HT-29 (cell line): ENCODE measurements around the gene STOML2. TPM values are rescaled to one million over a fixed set of nuclear protein-coding genes. Genes with fewer than 3 reads are reported as not detected.

Experiments used
- DNase-seq: peaks from one replicate; pipeline ENCODE4 v3.0.0-alpha.2; 2015; ENCODE audit warnings: low spot score
- total RNA-seq: library from RNA; depleted of rRNA; stranded (reverse); fragments of >200 nt; shearing (Covaris generic); gene quantifications from 2 replicates; pipeline ENCODE4 v1.2.3, GENCODE V29; 2014; rRNA removed

STOML2 gene
- total RNA-seq, 1 experiment from 2014 or later, result 252 TPM

DNA sequence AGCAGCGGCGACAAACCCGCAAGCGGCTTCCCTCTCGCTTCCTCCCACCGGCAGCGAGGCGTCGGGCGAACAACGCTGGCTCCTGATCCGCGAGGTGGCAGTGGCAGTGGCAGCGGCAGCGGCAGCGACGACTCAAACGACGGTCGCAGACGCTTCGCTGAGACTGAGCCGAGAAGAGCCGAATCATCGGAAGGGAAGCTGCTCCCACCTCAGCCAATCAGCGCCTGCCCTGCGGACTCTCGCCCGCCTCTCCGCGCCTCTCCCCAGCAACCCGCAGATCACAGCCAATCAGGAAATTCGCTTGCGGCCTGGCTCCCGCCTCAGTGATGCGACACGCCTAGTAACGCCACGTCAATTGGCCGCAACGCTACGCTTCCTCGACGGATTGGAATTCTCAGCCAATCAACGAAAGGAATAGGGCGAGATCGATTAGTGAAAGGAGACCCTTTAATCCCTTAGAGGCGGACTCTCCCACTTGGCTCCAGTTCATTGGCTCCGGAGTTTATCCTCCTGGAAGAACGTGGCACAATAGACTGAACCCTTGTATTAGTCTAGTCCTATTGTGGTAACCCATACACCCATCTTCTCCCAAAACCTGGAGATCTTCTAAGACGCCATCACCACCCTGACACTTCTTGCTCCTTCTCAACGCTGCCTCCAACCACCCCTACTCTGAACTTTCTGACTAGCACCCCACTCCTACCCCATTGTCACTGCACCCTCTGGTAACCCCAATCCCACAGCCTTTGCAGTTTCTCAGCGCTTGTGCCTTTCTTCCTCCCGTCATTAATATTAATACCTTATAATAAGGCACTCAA, 30.3 kb downstream of the STOML2 start, which contains the start of gene VCP:
VCP (minus strand) TSS at position 165 of the 818 bp plus-strand sequence. CDS start 272 bp downstream, outside the sequence.
- peak; percentile 98 for DNase-seq

DNA sequence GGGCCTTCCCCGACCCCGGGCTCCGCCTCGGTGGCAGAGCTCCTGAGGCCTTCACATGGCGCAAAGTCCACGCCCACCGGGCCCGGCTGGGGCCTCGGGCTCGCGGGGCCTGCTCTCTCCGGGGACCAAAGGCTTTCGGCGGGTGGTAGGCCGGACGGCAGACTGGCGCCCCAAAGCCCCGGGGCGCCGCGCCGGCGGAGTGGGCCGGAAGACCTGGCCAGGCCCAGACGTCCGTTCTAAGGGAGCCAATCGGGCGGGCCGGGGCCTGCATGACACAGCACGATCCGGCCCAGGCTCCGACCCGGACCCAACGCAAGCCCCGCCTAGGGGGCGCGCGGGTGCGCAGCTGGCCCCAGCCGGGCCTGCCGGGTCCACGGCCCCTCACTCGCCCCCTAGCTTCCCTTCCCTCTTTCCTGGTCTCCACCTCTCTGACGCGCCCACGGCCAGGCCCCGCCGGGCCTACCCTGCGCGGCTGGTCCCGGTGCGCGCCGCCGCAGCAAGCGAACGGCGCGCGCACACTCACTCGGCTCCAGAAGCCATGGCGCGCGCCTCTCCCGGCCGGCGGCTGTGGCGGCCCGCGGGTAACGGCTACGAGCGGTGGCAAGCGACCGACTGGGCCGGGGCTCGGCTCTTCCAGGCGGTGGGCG, 31.0 kb downstream of the STOML2 start:
- peak; percentile 75 for DNase-seq

DNA sequence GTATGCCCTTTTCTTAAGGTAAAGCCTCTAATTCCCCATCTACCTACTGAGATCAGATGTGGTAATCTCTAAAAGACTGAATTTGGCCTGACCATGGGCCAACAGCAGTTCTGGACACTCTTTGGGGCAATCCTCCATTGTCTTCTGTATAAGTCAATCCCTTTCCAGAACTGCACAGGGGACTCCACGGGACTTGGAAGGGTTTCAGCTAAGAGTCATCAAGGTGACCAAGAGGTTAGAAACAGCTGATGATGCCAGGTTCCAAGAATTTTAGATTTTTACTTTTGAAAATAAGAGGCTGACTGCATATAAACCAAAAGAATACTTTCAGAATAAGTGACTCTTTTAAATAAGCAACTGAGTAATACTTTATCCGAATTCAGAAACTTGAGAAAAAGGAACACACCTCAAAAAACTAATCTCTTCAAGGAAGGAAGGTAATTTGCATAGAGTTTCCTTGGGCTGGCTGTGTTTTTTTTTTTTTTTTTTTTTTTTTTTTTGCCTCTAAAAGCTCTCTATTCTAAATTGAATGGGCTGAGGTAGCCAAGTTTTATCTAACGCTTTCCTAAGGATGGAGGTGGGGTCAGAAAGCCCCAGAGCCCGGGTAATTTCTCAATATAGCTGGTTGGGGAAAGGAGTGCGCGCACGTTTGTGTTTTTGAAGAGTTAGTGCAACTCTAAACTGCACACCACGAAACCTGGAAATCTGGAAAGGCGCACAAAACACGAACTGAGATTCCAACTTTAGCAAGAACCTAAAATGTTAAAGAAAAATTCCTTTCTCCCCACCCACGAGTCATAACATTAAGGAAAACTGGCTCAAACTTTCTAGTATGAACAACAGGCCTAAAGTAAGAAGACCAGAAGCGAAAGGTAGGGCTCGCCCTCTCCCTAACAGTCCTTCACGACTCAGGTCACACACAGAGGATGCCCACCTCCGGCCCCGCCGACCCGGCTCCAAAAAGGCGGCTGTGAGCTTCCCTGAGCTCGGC, 31.8 kb downstream of the STOML2 start:
- peak; percentile 9 for DNase-seq

DNA sequence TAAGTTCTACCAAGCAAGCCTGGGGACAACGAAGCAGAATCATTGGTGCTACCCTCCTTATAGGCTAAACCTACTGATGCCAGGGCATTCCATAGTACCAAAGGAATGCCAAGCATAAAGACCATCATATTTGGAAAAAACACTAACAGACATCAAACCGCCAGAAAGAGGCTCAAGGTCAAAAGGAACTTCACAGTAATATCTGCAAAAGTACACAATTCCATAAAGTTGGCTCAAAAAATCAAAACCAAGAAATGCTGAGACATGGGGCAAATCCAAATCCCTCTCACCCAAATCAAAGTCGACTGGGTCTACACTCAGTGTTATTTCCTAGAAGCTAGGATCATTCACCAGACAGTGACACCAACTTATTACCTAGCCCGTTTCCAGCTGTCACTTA, 33.9 kb downstream of the STOML2 start:
- no peak for DNase-seq

DNA sequence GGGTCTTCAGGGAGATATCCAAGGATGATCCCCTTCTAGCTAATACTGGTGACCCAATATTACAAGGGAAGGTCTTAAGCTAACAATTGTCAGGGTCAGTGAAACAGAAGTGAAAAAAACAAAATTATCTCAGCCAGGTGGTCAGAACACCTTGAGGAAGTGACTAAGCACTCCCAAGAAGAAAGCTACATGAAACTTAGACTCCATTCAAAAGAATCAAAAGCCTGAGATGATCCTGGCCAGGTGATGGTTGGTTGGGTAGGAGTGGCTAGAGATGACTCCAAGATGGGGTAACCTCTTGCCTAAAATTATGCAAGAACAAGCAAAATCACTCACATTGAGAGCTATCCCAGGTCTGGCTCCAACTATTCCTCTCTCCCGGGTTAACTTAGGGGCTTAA, 35.9 kb downstream of the STOML2 start:
- no peak for DNase-seq

DNA sequence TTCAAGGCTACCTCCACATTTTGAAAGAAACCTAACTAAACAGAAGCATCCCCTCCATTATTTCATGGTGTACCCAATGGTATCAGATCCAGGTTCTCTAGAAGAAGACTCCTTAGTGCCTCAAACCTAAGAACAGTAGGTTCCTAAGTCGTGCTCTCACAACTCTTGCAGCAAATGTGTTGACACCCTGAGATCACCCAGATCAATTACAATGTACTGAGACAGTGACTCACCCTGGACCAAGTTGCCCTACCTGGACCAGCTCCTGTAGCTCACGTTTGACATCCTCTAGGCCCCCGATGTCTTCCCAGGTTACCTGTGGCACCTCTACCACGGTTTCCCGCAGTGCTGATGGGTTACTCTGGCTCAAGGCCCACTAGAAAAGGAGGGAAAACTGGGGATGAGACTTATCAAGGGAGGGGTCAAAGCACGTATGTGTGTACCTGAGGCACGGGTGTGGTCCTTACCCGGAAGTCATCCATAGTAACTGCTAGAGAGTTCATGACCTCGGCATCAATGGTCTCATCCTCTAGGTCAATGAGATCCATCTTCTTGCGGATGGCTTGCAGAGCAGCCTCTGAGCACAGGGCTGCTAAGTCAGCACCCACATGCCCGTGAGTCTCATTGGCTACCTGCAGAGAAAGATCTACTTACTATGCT, 42.3 kb downstream of the STOML2 start:
- DNase-seq, result no peak

DNA sequence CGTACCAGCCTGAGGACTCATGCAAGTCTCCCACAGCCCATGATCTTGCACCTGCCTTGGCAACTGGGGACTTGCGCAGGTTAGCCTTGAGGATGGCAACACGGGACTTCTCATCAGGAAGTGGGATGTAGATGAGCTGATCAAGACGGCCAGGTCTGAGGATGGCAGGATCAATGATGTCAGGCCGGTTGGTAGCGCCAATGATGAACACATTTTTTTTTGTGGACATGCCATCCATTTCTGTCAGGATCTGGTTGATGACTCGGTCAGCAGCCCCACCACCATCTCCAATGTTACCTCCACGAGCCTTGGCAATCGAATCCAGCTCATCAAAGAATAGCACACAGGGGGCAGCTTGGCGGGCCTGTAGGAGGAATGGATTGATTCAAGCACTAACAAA, 43.5 kb downstream of the STOML2 start:
- DNase-seq, result no peak

- DNase-seq, result no peak
These were observed 45.7 kb downstream of the STOML2 start for GRCh38 chr9:35057271-35057620.

GRCh38 chr9:35056571-35057270, 46.2 kb downstream of the STOML2 start:
- DNase-seq, result no peak

- no peak for DNase-seq
These were observed 47.9 kb downstream of the STOML2 start for GRCh38 chr9:35054871-35055644.

DNA sequence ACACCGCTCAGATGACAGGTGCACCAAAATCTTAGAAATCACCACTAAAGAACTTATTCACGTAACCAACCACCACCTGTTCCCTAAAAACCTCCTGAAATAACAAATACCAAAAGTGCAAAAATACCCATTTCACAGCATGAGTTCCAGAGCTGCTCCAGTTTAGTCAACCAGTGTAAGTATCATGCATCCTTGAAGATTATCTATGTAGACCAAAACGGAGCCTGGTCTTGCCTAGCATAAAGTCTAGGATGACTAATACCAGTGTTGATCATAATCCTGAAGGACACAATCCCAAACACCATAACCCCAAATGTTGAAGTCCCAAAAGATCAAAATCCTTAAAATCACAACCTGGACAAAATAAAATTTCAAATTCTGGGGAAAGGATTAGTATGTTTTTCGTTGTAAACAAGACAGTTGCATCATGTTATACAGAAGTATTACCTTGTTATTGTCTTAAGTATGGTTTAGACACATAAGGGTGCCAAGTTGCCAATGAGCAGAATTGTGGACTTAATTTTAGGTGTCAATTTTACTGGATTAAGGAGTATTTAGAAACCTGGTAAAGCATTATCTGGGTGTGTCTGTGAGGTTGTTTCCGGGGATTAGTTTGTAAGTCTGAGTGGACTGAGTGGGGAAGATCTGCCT, 48.6 kb downstream of the STOML2 start:
- DNase-seq, result no peak

GRCh38 chr9:35051069-35051967, 51.6 kb downstream of the STOML2 start:
- peak; percentile 78 for DNase-seq

Other genes with a start within 250 kb of the STOML2 start
- gene PHF24, start 144.8 kb downstream of the STOML2 start, total RNA-seq, result not detected in 2 replicates
- gene DNAJB5, start 113.4 kb downstream of the STOML2 start, total RNA-seq, result 2.1 and 3.7 TPM in 2 replicates
- 347 and 349 TPM in 2 replicates for gene VCP, start 30.5 kb downstream of the STOML2 start, total RNA-seq
- 51.1 and 62.5 TPM in 2 replicates for gene FANCG, start 23.2 kb downstream of the STOML2 start, total RNA-seq
- 33.4 and 38.5 TPM in 2 replicates for gene PIGO, start 6.5 kb downstream of the STOML2 start, total RNA-seq
- gene ATOSB, start 12.7 kb upstream of the STOML2 start, total RNA-seq, result 13.1 and 13.8 TPM in 2 replicates
- 11.8 and 13.3 TPM in 2 replicates for gene UNC13B, start 58.9 kb upstream of the STOML2 start, total RNA-seq